HCT116 (cell line): ENCODE results near the gene SCARF1. TPM values are rescaled to one million over a fixed set of nuclear protein-coding genes. Genes with fewer than 3 reads are reported as not detected.

Source experiments
- ATAC-seq: fragments of 200-7000 bp; cut with Tn5 transposase; 2 replicates; pipeline ENCODE4 v1.9.1; 2020; ENCODE audit warnings: mild to moderate bottlenecking, moderate library complexity
- BruUV-seq: library from RNA; stranded (reverse); fragments of 400-500 nt; replicated peaks from 2 replicates; lab custom pipeline; 2021; lab: Mats Ljungman, UMichigan
- CTCF ChIA-PET: fragments of 300-600 bp; sonication (Branson Sonifier 250); formaldehyde crosslinking; loops from one replicate; lab custom pipeline; 2021; ENCODE audit warnings: antibody characterized with exemption; lab: Charles Lee
- POLR2A ChIA-PET: fragments of 300-600, 350-600 bp; sonication (Branson Sonifier 250); formaldehyde crosslinking; loops from one replicate; lab custom pipeline; 2021; ENCODE audit warnings: antibody characterized with exemption; lab: Charles Lee
- RAD21 ChIA-PET, 2 experiments: fragments of 300-600 bp; sonication (Branson Sonifier 250); formaldehyde crosslinking; loops; one replicate each; lab custom pipeline; 2023; ENCODE audit warnings: low total read pairs in 2 of 2; ENCODE audit not compliant: uncharacterized antibody in 2 of 2, unreplicated experiment in 2 of 2, low non-redundant PET in 1 of 2; lab: Charles Lee
- DNase-seq: peaks from one replicate; pipeline ENCODE4 v3.0.0-alpha.2; 2010; ENCODE audit warnings: low read depth, low spot score
- H2AFZ ChIP-seq: fragments of 200-600 bp; shearing (Covaris generic), sonication (generic); 2 replicates; pipeline ENCODE4 v1.6.1; 2017; ENCODE audit warnings: low read depth, mixed run types, mixed read lengths, antibody characterized with exemption, low read length; ENCODE audit not compliant: poor library complexity, severe bottlenecking
- H3K27ac ChIP-seq: 2 replicates; pipeline ENCODE4 v1.5.1; 2012; ENCODE audit warnings: low read depth, low read length
- H3K27me3 ChIP-seq: fragments of 200-600 bp; sonication (generic); 2 replicates; pipeline ENCODE4 v1.6.1; 2016; ENCODE audit warnings: mixed run types, low read length, mixed read lengths; ENCODE audit not compliant: insufficient read depth
- H3K36me3 ChIP-seq, 2 experiments: fragments of 200-500 bp in 1 of 2; fragments of 200-600 bp in 1 of 2; sonication (Bioruptor generic) in 1 of 2; sonication (generic) in 1 of 2; 2 replicates each; pipeline versions ENCODE4 v1.5.1 to v1.6.1; 2014 to 2016; ENCODE audit warnings: low read length in 2 of 2, inconsistent platforms in 1 of 2, mixed read lengths in 1 of 2, mixed run types in 1 of 2; ENCODE audit not compliant: insufficient read depth in 2 of 2, control insufficient read depth in 1 of 2
- H3K4me1 ChIP-seq, 2 experiments: fragments of 200-600 bp in 1 of 2; sonication (generic) in 1 of 2; 2 replicates each; pipeline versions ENCODE4 v1.5.1 to v1.6.1; 2012 to 2017; ENCODE audit warnings: low read length in 2 of 2, inconsistent platforms in 1 of 2, mild to moderate bottlenecking in 1 of 2, mixed read lengths in 1 of 2, mixed run types in 1 of 2, moderate library complexity in 1 of 2; ENCODE audit not compliant: insufficient read depth in 2 of 2, control insufficient read depth in 1 of 2
- H3K4me2 ChIP-seq: fragments of 200-600 bp; sonication (generic); 2 replicates; pipeline ENCODE4 v1.6.1; 2017; ENCODE audit warnings: mixed run types, low read length, mixed read lengths
- H3K4me3 ChIP-seq, 2 experiments: fragments of 200-600 bp in 1 of 2; sonication (generic) in 1 of 2; replicated peaks in 1 of 2; 2 replicates each; pipeline ENCODE4 v1.5.1; 2011 to 2016; ENCODE audit warnings: low read length in 2 of 2, control low read depth in 1 of 2, low read depth in 1 of 2, mild to moderate bottlenecking in 1 of 2, mixed read lengths in 1 of 2, mixed run types in 1 of 2
- H3K79me2 ChIP-seq: fragments of 200-600 bp; sonication (generic); 2 replicates; pipeline ENCODE4 v1.6.1; 2017; ENCODE audit warnings: mild to moderate bottlenecking, mixed run types, low read length, moderate library complexity, mixed read lengths; ENCODE audit not compliant: insufficient read depth
- H3K9ac ChIP-seq: fragments of 200-600 bp; sonication (generic); 2 replicates; pipeline ENCODE4 v1.6.1; 2016; ENCODE audit warnings: low read length, mixed read lengths
- H3K9me2 ChIP-seq: fragments of 200-600 bp; sonication (generic), shearing (Covaris generic); 2 replicates; pipeline ENCODE4 v1.6.1; 2017; ENCODE audit warnings: mixed run types, mild to moderate bottlenecking, moderate library complexity; ENCODE audit not compliant: insufficient read depth
- H3K9me3 ChIP-seq, 2 experiments: fragments of 200-500 bp in 1 of 2; fragments of 200-600 bp in 1 of 2; sonication (Bioruptor generic) in 1 of 2; sonication (generic) in 1 of 2; 2 replicates each; pipeline ENCODE4 v1.6.1; 2014 to 2017; ENCODE audit warnings: low read length in 2 of 2, mixed read lengths in 2 of 2, inconsistent platforms in 1 of 2, low read depth in 1 of 2, mild to moderate bottlenecking in 1 of 2, mixed run types in 1 of 2, moderate library complexity in 1 of 2; ENCODE audit not compliant: control insufficient read depth in 1 of 2, insufficient read depth in 1 of 2
- H4K20me1 ChIP-seq: fragments of 200-600 bp; sonication (generic), shearing (Covaris generic); 2 replicates; pipeline ENCODE4 v1.6.1; 2017; ENCODE audit warnings: mixed run types, mild to moderate bottlenecking, moderate library complexity; ENCODE audit not compliant: insufficient read depth
- CBX3 ChIP-seq: IDR thresholded peaks from 2 replicates; pipeline ENCODE4 v1.6.1; 2012; ENCODE audit warnings: low read depth
- EGR1 ChIP-seq: IDR thresholded peaks from 2 replicates; pipeline ENCODE4 v1.6.1; 2012; ENCODE audit warnings: low read depth
- ELF1 ChIP-seq: IDR thresholded peaks from 2 replicates; pipeline ENCODE4 v1.6.1; 2012; ENCODE audit warnings: low read depth, borderline replicate concordance
- EZH2 ChIP-seq: fragments of 200-600 bp; sonication (generic); IDR thresholded peaks from 2 replicates; pipeline ENCODE4 v1.6.1; 2017; ENCODE audit warnings: antibody characterized with exemption, mixed run types
- EZH2phosphoT487 ChIP-seq: fragments of 200-600 bp; IDR thresholded peaks from 2 replicates; pipeline ENCODE4 v1.6.1; 2018; ENCODE audit warnings: antibody characterized with exemption, borderline replicate concordance
- FOSL1 ChIP-seq: IDR thresholded peaks from 2 replicates; pipeline ENCODE4 v1.6.1; 2012; ENCODE audit warnings: low read depth
- POLR2A ChIP-seq: IDR thresholded peaks from 2 replicates; pipeline ENCODE4 v1.7.0; 2011; ENCODE audit warnings: borderline replicate concordance; ENCODE audit not compliant: insufficient read depth, insufficient read length; ENCODE audit errors: extremely low read depth
- POLR2AphosphoS5 ChIP-seq: IDR thresholded peaks from 2 replicates; pipeline ENCODE4 v1.6.1; 2011; ENCODE audit warnings: mild to moderate bottlenecking, low read depth, low read length, moderate library complexity
- RAD21 ChIP-seq: IDR thresholded peaks from 2 replicates; pipeline ENCODE4 v1.6.1; 2012; ENCODE audit warnings: low read depth, mild to moderate bottlenecking
- SIN3A ChIP-seq: IDR thresholded peaks from 2 replicates; pipeline ENCODE4 v1.6.1; 2012; ENCODE audit warnings: low read depth
- SP1 ChIP-seq: IDR thresholded peaks from 2 replicates; pipeline ENCODE4 v1.6.1; 2012; ENCODE audit warnings: low read depth
- YY1 ChIP-seq: IDR thresholded peaks from 2 replicates; pipeline ENCODE4 v1.6.1; 2011; ENCODE audit warnings: low read length, low read depth, moderate library complexity, mild to moderate bottlenecking; ENCODE audit not compliant: insufficient replicate concordance; ENCODE audit errors: extremely low read depth
- intact Hi-C: fragments of 100-400 bp; cut with micrococcal nuclease; formaldehyde crosslinking; loops from 2 replicates; pipeline ENCODE4 v1.10.0; 2022
- total RNA-seq: library from RNA; stranded (reverse); gene quantifications from one replicate; pipeline ENCODE4 v1.2.1, GENCODE V29; 2021; ENCODE audit not compliant: unreplicated experiment
- TF ChIP-seq, protein P1 (sequence below): IDR thresholded peaks from 2 replicates; pipeline ENCODE4 v1.6.1; 2012; ENCODE audit warnings: low read depth
- TF ChIP-seq, protein P2 (sequence below): IDR thresholded peaks from 2 replicates; pipeline ENCODE4 v1.6.1; 2012
- TF ChIP-seq, protein P3 (sequence below), 3 experiments: fragments of 200-600 bp in 1 of 3; sonication (generic) in 1 of 3; IDR thresholded peaks in 2 of 3; conservative IDR thresholded peaks in 1 of 3; 2 replicates each; pipeline ENCODE4 v1.5.1; 2012 to 2017; ENCODE audit warnings: low read depth in 2 of 3, low read length in 2 of 3, antibody characterized with exemption in 1 of 3, borderline replicate concordance in 1 of 3, control low read depth in 1 of 3, mild to moderate bottlenecking in 1 of 3, mixed read lengths in 1 of 3, mixed run types in 1 of 3, moderate library complexity in 1 of 3; ENCODE audit not compliant: insufficient read depth in 1 of 3
- TF ChIP-seq, protein P4 (sequence below): IDR thresholded peaks from 2 replicates; pipeline ENCODE4 v1.6.1; 2011; ENCODE audit warnings: mild to moderate bottlenecking, low read length, moderate library complexity; ENCODE audit not compliant: insufficient replicate concordance; ENCODE audit errors: extremely low read depth

The SCARF1 gene
- total RNA-seq, 1 experiment from 2014 or later, result 2.2 TPM

DNA sequence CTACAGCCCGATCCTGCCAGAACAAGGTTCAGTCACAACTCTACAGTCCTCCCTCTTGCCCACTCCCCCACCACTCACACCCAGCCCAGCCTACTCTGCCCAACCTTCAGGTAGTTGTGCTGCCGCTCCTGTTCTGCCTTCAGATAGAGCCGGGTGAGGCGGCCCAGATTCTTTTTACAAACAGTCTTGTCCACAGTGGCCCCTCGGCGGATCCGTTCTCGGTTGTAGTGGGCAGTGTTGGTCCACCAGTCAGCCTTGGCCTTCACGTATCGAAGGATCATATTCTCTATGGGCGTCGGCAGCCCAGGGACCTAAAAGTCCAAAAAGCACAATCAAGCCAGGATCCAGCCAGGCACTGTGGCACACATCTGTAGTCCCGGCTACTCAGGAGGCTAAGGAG, 30.9 kb upstream of the SCARF1 start (continued):
- TF ChIP-seq, protein P1, sequence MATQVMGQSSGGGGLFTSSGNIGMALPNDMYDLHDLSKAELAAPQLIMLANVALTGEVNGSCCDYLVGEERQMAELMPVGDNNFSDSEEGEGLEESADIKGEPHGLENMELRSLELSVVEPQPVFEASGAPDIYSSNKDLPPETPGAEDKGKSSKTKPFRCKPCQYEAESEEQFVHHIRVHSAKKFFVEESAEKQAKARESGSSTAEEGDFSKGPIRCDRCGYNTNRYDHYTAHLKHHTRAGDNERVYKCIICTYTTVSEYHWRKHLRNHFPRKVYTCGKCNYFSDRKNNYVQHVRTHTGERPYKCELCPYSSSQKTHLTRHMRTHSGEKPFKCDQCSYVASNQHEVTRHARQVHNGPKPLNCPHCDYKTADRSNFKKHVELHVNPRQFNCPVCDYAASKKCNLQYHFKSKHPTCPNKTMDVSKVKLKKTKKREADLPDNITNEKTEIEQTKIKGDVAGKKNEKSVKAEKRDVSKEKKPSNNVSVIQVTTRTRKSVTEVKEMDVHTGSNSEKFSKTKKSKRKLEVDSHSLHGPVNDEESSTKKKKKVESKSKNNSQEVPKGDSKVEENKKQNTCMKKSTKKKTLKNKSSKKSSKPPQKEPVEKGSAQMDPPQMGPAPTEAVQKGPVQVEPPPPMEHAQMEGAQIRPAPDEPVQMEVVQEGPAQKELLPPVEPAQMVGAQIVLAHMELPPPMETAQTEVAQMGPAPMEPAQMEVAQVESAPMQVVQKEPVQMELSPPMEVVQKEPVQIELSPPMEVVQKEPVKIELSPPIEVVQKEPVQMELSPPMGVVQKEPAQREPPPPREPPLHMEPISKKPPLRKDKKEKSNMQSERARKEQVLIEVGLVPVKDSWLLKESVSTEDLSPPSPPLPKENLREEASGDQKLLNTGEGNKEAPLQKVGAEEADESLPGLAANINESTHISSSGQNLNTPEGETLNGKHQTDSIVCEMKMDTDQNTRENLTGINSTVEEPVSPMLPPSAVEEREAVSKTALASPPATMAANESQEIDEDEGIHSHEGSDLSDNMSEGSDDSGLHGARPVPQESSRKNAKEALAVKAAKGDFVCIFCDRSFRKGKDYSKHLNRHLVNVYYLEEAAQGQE, result no peak
- TF ChIP-seq YY1 (no peak), EZH2 (no peak), RAD21 (no peak)
- TF ChIP-seq, protein P2, sequence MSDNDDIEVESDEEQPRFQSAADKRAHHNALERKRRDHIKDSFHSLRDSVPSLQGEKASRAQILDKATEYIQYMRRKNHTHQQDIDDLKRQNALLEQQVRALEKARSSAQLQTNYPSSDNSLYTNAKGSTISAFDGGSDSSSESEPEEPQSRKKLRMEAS, result no peak

DNA sequence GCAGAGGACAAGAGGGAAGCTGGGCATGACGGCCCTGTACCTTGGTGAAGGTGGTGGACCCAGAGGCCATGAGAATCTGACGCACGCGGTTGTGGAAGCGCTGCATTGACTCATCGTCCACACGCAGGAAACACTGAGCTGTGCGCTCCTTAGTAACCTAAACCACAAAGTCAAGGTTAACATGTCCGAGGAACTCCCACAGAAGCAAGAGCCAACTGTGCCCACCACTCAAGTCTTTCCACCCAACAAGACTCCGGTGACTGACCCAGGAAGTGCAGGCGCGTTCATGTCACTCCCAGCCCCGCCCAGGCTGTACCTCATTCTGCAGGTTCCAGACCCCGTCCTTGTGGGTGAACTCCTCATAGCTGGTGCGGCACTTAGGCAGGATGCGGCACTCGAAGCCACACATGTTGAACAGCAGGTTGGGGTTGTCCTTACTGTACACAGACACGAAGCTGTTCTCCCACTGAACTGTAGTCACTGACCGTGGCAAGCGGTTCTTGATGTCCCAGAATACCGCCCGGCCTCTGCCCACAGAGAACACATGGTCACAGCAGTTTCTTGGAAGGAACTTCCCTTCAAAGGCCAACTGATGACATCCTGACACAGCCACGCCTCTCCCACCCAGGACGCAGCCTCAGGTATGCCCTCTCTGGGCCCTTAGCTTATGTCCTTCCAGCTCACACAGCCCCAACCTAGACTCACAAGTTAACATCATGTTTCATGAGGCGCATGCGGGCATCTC, 27.7 kb upstream of the SCARF1 start:
- ChIA-PET RAD21 (no interaction called here), POLR2A (no interaction called here), CTCF (no interaction called here)
- DNase-seq (no peak), ATAC-seq (no peak)
- no peaks in the 10 kb centered on the region for H3K9me3 ChIP-seq
- no peak overlapping the region for H3K4me3 ChIP-seq
- H3K4me2 ChIP-seq, result no peak overlapping the region
- H3K9ac ChIP-seq, result no peak overlapping the region
- H3K36me3 ChIP-seq, result peaks cover 59 to 77% of the 10 kb centered on the region in 2 experiments
- TF ChIP-seq ELF1 (no peak), POLR2AphosphoS5 (no peak), FOSL1 (no peak), SP1 (no peak), SIN3A (no peak), CBX3 (no peak), EZH2 (no peak), EGR1 (no peak), POLR2A (no peak), EZH2phosphoT487 (no peak), YY1 (no peak)
- TF ChIP-seq, protein P3, sequence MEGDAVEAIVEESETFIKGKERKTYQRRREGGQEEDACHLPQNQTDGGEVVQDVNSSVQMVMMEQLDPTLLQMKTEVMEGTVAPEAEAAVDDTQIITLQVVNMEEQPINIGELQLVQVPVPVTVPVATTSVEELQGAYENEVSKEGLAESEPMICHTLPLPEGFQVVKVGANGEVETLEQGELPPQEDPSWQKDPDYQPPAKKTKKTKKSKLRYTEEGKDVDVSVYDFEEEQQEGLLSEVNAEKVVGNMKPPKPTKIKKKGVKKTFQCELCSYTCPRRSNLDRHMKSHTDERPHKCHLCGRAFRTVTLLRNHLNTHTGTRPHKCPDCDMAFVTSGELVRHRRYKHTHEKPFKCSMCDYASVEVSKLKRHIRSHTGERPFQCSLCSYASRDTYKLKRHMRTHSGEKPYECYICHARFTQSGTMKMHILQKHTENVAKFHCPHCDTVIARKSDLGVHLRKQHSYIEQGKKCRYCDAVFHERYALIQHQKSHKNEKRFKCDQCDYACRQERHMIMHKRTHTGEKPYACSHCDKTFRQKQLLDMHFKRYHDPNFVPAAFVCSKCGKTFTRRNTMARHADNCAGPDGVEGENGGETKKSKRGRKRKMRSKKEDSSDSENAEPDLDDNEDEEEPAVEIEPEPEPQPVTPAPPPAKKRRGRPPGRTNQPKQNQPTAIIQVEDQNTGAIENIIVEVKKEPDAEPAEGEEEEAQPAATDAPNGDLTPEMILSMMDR (IDR thresholded peaks at IDR 0.05 in 2 of 3, conservative IDR thresholded peaks at IDR 0.05 in 1 of 3; ENCODE audit: borderline replicate concordance in 1 of 3, insufficient read depth in 1 of 3, low read depth in 2 of 3, low read length in 2 of 3), result no peak
- TF ChIP-seq, protein P4, sequence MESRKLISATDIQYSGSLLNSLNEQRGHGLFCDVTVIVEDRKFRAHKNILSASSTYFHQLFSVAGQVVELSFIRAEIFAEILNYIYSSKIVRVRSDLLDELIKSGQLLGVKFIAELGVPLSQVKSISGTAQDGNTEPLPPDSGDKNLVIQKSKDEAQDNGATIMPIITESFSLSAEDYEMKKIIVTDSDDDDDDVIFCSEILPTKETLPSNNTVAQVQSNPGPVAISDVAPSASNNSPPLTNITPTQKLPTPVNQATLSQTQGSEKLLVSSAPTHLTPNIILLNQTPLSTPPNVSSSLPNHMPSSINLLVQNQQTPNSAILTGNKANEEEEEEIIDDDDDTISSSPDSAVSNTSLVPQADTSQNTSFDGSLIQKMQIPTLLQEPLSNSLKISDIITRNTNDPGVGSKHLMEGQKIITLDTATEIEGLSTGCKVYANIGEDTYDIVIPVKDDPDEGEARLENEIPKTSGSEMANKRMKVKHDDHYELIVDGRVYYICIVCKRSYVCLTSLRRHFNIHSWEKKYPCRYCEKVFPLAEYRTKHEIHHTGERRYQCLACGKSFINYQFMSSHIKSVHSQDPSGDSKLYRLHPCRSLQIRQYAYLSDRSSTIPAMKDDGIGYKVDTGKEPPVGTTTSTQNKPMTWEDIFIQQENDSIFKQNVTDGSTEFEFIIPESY, result no peak
- BruUV-seq, result TSS peak; percentile 11
- no peaks in the 10 kb centered on the region for H3K27me3 ChIP-seq
- no peak overlapping the region for H3K27ac ChIP-seq
- no peak overlapping the region for H2AFZ ChIP-seq
- H4K20me1 ChIP-seq, result peaks cover 5% of the 10 kb centered on the region; the same call in 1 of the 2 replicates
- H3K4me1 ChIP-seq, result peaks cover 0 to 3% of the 10 kb centered on the region in 2 experiments; a peak in 1 of 4 replicates
- peaks cover 39% of the 10 kb centered on the region for H3K79me2 ChIP-seq
- H3K9me2 ChIP-seq, result no peaks in the 10 kb centered on the region
- intact Hi-C loops, result no loop called here
